ENCODE results near the gene PKD2. TPM values are rescaled to one million over a fixed set of nuclear protein-coding genes. Genes with fewer than 3 reads are reported as not detected.
A peak's percentile ranks its signal among the peaks of the same experiment; 100 is the strongest.

PKD2 gene
- total RNA-seq, 1 donor from 2014 or later = 47.5 TPM

DNA sequence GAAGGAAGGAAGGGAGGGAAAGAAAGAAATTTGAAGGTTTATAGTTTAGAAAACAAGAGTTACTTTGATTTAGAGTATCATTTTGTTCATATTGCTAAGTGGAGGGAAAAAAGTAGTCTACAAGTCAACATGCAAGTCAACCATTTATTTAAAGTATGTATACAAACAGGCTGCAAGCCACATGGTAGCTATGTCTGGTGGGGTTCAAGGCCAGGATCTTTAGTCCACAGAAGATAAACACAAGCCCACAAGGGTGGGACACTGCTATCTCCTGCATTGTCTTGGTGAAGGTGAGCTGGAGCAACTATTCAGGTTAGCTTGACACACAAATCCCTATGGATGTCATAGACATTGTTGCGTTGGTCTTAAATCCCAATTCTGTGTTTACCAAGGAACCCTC lies 79.6 kb downstream of the PKD2 start:
- no peaks in the 10 kb centered on the region for H3K36me3 Mint-ChIP-seq
- no peaks in the 10 kb centered on the region for H3K4me1 Mint-ChIP-seq (ENCODE audit: unreplicated experiment)
- no peak overlapping the region for H3K4me3 Mint-ChIP-seq
- H3K27me3 Mint-ChIP-seq = no peaks in the 10 kb centered on the region
- TF ChIP-seq, protein P1, sequence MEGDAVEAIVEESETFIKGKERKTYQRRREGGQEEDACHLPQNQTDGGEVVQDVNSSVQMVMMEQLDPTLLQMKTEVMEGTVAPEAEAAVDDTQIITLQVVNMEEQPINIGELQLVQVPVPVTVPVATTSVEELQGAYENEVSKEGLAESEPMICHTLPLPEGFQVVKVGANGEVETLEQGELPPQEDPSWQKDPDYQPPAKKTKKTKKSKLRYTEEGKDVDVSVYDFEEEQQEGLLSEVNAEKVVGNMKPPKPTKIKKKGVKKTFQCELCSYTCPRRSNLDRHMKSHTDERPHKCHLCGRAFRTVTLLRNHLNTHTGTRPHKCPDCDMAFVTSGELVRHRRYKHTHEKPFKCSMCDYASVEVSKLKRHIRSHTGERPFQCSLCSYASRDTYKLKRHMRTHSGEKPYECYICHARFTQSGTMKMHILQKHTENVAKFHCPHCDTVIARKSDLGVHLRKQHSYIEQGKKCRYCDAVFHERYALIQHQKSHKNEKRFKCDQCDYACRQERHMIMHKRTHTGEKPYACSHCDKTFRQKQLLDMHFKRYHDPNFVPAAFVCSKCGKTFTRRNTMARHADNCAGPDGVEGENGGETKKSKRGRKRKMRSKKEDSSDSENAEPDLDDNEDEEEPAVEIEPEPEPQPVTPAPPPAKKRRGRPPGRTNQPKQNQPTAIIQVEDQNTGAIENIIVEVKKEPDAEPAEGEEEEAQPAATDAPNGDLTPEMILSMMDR (conservative IDR thresholded peaks at IDR 0.05) = no peak
- no peak overlapping the region for H3K27ac Mint-ChIP-seq
- DNase-seq (ENCODE audit: extremely low spot score, unreplicated experiment) = no peak
- H3K9me3 Mint-ChIP-seq = no peaks in the 10 kb centered on the region

DNA sequence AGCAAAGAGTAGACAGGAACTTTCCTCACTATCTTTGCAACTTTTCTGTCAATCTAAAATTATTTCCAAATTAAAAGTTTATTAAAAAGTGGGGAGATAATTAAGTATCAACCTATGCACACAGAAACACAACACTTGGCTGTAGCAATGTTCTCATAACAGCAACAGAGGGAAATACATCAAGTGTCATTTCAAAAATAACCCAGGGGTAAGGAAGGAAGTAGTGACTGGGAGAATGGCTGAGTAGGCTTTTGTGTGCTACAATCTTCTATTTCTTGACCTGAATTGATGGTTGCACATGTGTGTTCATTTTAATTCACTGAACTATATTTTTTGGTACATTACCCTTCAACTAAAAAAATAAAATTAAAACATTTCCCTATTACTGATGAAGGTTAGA lies 83.5 kb downstream of the PKD2 start:
- TF ChIP-seq, protein P1 (conservative IDR thresholded peaks at IDR 0.05) = no peak
- no peaks in the 10 kb centered on the region for H3K27me3 Mint-ChIP-seq
- no peaks in the 10 kb centered on the region for H3K9me3 Mint-ChIP-seq
- no peak overlapping the region for H3K27ac Mint-ChIP-seq
- no peaks in the 10 kb centered on the region for H3K36me3 Mint-ChIP-seq
- H3K4me3 Mint-ChIP-seq = no peak overlapping the region
- H3K4me1 Mint-ChIP-seq (ENCODE audit: unreplicated experiment) = no peaks in the 10 kb centered on the region
- no peak for DNase-seq (ENCODE audit: extremely low spot score, unreplicated experiment)

DNA sequence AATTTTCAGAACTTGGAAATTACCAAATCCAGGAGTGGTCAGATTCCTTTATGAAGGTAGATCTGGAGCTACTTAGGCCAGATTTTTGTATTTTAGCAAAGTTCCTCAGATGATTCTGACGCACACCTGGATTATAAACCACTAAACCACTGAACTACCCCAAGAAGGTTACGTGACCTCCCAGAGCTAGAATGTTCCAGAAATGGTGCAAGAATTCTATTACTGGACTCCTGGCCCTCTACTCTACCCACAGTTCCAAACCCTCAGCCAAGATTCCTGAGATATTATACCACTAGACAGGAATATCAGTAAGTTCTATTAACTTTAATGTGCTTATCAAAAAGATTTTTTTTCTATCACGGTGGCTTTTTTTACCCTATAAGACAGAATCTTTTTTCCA lies 83.9 kb downstream of the PKD2 start:
- no peaks in the 10 kb centered on the region for H3K9me3 Mint-ChIP-seq
- no peaks in the 10 kb centered on the region for H3K36me3 Mint-ChIP-seq
- H3K4me1 Mint-ChIP-seq (ENCODE audit: unreplicated experiment) = no peaks in the 10 kb centered on the region
- DNase-seq (ENCODE audit: extremely low spot score, unreplicated experiment) = no peak
- H3K27me3 Mint-ChIP-seq = no peaks in the 10 kb centered on the region
- H3K4me3 Mint-ChIP-seq = no peak overlapping the region
- TF ChIP-seq, protein P1 (conservative IDR thresholded peaks at IDR 0.05) = no peak
- H3K27ac Mint-ChIP-seq = no peak overlapping the region

DNA sequence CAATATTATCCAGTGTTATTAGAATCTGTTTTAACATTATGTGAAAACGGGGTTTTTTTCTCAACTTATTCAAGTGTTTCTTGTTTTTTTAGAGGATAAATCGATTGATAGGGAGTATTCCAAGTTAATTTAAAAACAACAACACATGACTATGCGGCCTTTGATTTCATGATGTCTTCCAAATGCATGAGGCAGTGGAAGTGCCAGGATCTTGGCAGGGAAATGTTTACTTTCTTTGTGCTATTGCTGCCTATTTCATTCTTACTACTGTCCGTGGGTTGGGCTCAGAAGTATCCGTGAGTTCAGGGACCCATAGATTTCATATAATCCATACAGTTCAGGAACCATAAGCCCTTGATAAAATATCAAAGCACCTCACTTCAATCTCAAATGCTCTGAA lies 86.4 kb downstream of the PKD2 start:
- H3K36me3 Mint-ChIP-seq = no peaks in the 10 kb centered on the region
- no peak overlapping the region for H3K4me3 Mint-ChIP-seq
- no peak for DNase-seq (ENCODE audit: extremely low spot score, unreplicated experiment)
- H3K27me3 Mint-ChIP-seq = no peaks in the 10 kb centered on the region
- TF ChIP-seq, protein P1 (conservative IDR thresholded peaks at IDR 0.05) = no peak
- peaks cover 7% of the 10 kb centered on the region for H3K9me3 Mint-ChIP-seq
- H3K27ac Mint-ChIP-seq = no peak overlapping the region
- H3K4me1 Mint-ChIP-seq (ENCODE audit: unreplicated experiment) = no peaks in the 10 kb centered on the region

DNA sequence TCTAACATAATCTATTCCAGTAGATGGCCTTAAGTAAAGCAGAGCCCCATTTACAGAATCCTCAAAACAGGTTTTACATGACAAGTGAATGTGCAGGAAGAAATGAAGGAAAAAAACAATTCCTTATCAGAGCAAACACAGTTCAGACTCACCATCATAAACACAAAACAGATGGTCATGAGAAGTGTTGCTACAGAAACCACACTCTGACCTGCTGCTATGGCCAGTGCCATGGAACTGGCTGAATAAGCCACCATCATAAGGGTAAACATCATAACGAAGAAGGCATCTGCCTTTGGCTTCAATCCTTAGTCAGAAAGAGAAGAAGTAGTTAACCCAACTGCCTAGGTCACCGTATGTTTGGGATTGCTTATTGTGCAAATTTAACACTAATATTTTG lies 89.9 kb downstream of the PKD2 start:
- Mint-ChIP-seq H3K4me1 (ENCODE audit: unreplicated experiment) (no peaks in the 10 kb centered on the region), H3K4me3 (peak overlapping the region; percentile 48), H3K9me3 (peaks cover 7% of the 10 kb centered on the region), H3K27ac (peak overlapping the region; percentile 72), H3K36me3 (no peaks in the 10 kb centered on the region), H3K27me3 (no peaks in the 10 kb centered on the region)
- no peak for DNase-seq (ENCODE audit: extremely low spot score, unreplicated experiment)
- TF ChIP-seq, protein P1 (conservative IDR thresholded peaks at IDR 0.05) = no peak

DNA sequence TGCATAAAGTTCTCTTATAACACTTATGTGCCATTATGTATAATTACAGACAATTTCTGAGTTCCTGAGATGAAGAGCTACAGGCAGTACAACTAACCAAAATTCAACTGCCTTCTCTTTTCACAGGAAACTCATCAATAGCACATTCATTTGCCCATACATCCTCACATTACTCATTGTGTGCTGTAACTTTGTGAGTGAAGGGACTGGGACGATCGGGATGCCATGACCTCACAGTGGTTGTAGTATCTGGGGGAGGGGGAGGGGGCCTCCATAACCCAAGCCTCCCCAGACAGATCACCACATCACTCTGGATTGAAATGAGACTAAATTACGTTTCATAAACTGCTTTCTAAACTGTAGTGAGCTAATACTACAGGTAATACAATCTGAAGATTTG lies 90.3 kb downstream of the PKD2 start:
- H3K27me3 Mint-ChIP-seq = no peaks in the 10 kb centered on the region
- DNase-seq (ENCODE audit: extremely low spot score, unreplicated experiment) = no peak
- TF ChIP-seq, protein P1 (conservative IDR thresholded peaks at IDR 0.05) = no peak
- H3K4me3 Mint-ChIP-seq = no peak overlapping the region
- no peaks in the 10 kb centered on the region for H3K4me1 Mint-ChIP-seq (ENCODE audit: unreplicated experiment)
- H3K27ac Mint-ChIP-seq = peak overlapping the region; percentile 72
- peaks cover 7% of the 10 kb centered on the region for H3K9me3 Mint-ChIP-seq
- no peaks in the 10 kb centered on the region for H3K36me3 Mint-ChIP-seq
